ENCODE measurements around the gene APMAP.

GRCh38 chr20:24953621-24954133 is 38.9 kb downstream of the APMAP start:
- TF ChIP-seq, protein P1, sequence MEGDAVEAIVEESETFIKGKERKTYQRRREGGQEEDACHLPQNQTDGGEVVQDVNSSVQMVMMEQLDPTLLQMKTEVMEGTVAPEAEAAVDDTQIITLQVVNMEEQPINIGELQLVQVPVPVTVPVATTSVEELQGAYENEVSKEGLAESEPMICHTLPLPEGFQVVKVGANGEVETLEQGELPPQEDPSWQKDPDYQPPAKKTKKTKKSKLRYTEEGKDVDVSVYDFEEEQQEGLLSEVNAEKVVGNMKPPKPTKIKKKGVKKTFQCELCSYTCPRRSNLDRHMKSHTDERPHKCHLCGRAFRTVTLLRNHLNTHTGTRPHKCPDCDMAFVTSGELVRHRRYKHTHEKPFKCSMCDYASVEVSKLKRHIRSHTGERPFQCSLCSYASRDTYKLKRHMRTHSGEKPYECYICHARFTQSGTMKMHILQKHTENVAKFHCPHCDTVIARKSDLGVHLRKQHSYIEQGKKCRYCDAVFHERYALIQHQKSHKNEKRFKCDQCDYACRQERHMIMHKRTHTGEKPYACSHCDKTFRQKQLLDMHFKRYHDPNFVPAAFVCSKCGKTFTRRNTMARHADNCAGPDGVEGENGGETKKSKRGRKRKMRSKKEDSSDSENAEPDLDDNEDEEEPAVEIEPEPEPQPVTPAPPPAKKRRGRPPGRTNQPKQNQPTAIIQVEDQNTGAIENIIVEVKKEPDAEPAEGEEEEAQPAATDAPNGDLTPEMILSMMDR (IDR thresholded peaks at IDR 0.05 in 8 of 11, conservative IDR thresholded peaks at IDR 0.05 in 3 of 11): no peak
- no peak for TF ChIP-seq POLR2A (IDR thresholded peaks at IDR 0.05)
